IgD-negative memory B cell (primary cell): ENCODE data around the gene NR1H2. TPM values are rescaled to one million over a fixed set of nuclear protein-coding genes. Genes with fewer than 3 reads are reported as not detected.
A peak's percentile ranks its signal among the peaks of the same experiment; 100 is the strongest.
"Not testable (repeated sequence)": the region's sequence is repeated elsewhere in the genome, so short reads cannot be mapped to it uniquely, and the experiment has no call there.

Experiments
- H3K27ac Mint-ChIP-seq, 3 donors: one replicate each; pipeline ENCODE4 v1.8.0; 2020 to 2022; ENCODE audit warnings: mild to moderate bottlenecking in 3 of 3, mixed read lengths in 3 of 3, moderate library complexity in 1 of 3
- H3K27me3 Mint-ChIP-seq: one replicate; pipeline ENCODE4 v1.8.0; 2021; ENCODE audit warnings: mixed read lengths
- H3K36me3 Mint-ChIP-seq: one replicate; pipeline ENCODE4 v1.8.0; 2020; ENCODE audit warnings: mild to moderate bottlenecking, mixed read lengths
- H3K4me1 Mint-ChIP-seq, 3 donors: one replicate each; pipeline ENCODE4 v1.8.0; 2020 to 2022; ENCODE audit warnings: mixed read lengths in 3 of 3, mild to moderate bottlenecking in 1 of 3
- H3K4me3 Mint-ChIP-seq, 4 donors: one replicate each; pipeline ENCODE4 v1.8.0; 2020 to 2022; ENCODE audit warnings: mild to moderate bottlenecking in 4 of 4, mixed read lengths in 4 of 4, moderate library complexity in 3 of 4
- H3K9me3 Mint-ChIP-seq, 3 donors: one replicate each; pipeline ENCODE4 v1.8.0; 2020 to 2021; ENCODE audit warnings: mixed read lengths in 3 of 3, mild to moderate bottlenecking in 1 of 3
- polyA plus RNA-seq: library from polyadenylated mRNA; unstranded; fragments of 300-500 nt; fragmentation: Illumina TruSeq; gene quantifications from one replicate; pipeline ENCODE4 v1.2.3, GENCODE V29; 2021

The NR1H2 gene
- polyA plus RNA-seq, 1 donor from 2014 or later = 130 TPM

DNA sequence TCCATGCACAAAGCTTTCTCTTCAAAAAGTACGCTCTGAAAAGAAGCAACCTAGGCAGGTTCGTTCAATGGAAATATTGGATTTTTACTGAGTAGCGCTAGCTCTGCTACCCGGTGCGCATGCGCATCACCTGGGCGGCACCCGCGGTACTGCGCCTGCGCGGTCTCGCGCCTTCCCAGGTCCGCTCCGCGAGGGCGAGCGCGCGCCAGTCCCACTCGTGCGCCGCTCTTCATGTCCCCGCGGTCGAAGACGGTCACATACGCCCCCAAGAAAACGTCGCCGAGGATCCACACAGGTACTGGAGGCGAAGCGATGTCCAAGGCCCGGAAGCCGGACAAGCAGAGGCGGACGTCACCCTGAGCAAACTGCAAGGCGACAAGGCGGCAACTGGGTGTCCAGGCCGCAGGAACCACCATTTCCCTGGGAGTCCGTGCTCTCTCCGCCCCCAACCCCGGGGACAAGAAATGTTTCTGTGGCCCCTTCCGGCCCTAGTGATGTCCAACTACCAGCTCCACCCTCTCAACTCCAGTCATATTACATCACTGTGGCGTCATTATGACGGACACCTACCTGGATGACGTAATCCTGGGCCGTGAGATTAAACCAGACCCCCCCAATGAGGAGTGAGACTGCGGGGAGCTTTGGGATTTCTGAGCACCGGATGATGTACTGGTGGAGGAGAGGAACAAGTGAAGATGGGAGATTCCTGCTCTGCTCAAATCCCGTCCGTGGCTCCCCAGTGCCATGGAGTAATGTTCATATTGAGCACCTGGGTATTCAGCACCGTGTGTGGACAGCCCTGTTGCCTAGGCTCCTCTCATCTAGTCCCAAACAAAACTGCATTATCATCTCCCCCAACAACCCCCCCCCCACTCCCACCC lies 42.3 kb upstream of the NR1H2 start:
- H3K4me3 Mint-ChIP-seq = peak overlapping the region; percentile 75 to 92 (median 86)
- H3K27me3 Mint-ChIP-seq = no peaks in the 10 kb centered on the region
- peaks cover 9% of the 10 kb centered on the region for H3K36me3 Mint-ChIP-seq
- peak overlapping the region; percentile 94 to 97 (median 95) for H3K27ac Mint-ChIP-seq
- H3K4me1 Mint-ChIP-seq = peaks cover 29 to 59% (median 50%) of the 10 kb centered on the region in 3 donors
- no peaks in the 10 kb centered on the region for H3K9me3 Mint-ChIP-seq

DNA sequence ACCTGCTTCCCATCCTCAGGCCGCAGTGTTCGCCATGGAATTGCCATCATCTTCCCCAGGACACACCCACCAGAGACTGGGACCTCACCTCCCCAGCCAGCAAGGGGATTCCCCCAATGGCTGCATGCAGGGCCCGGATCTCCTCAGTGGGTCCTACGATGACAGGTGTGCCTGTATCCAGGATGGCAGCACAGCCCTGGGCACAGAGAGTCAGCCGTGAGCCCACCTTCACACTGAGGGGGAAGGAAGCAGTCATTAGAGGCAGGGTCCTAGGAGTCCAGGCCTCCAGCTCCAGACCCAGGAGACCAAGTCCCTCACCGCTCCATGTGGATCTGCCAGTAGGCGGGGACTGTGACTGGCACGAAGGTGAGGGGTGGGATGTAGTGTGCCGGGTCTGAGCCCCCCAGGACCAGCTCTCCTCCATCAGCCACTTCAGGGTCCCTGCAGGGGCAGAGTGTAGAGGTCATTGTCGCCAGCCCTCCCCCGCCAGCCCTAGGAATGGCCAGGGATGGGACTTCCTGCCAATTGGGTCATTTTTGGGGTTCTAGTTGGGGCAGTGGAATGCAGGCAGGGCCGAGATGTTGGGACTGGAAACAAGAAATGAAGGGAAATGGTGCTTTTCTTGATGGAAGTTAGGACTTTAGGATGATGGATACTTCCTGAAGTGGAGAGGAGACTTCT lies 41.4 kb upstream of the NR1H2 start:
- H3K4me1 Mint-ChIP-seq = peaks cover 27 to 57% (median 52%) of the 10 kb centered on the region in 3 donors
- H3K27me3 Mint-ChIP-seq = no peaks in the 10 kb centered on the region
- peak overlapping the region; percentile 83 to 94 (median 89) for H3K27ac Mint-ChIP-seq
- H3K9me3 Mint-ChIP-seq = no peaks in the 10 kb centered on the region
- H3K4me3 Mint-ChIP-seq = peak overlapping the region; percentile 42 to 75 (median 59)
- peaks cover 9% of the 10 kb centered on the region for H3K36me3 Mint-ChIP-seq

- H3K4me3 Mint-ChIP-seq = peak overlapping the region in 3 of 4 donors; percentile 59 to 92 (median 85)
- H3K4me1 Mint-ChIP-seq = peaks cover 39 to 59% (median 52%) of the 10 kb centered on the region in 3 donors
- H3K27ac Mint-ChIP-seq = peak overlapping the region in 2 of 3 donors; percentile 37 to 91
- H3K36me3 Mint-ChIP-seq, H3K27me3 Mint-ChIP-seq, H3K9me3 Mint-ChIP-seq: not testable (repeated sequence)
Measured at GRCh38 chr19:50337031-50337430, 39.2 kb upstream of the NR1H2 start.

DNA sequence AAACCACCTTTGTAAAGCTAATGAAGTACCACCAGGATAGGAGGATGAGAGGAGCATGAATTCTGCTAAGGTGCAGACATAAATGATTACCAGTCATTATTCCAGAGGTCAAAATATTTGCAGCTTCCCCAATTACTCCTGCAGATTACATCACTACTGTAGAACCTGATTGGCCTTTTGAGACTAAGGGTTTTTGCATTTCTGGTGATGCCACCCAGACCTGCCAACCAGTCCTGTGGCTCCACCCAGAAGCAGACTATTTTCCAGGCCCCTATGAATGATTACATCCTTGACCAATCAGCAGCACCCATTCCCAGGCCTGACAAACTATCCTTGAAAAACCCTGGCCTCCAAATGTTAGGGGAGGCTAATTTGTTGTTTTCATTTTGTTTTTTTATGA lies 35.9 kb upstream of the NR1H2 start:
- H3K9me3 Mint-ChIP-seq = no peaks in the 10 kb centered on the region
- H3K4me1 Mint-ChIP-seq = peaks cover 31 to 38% (median 36%) of the 10 kb centered on the region in 3 donors
- H3K27me3 Mint-ChIP-seq = no peaks in the 10 kb centered on the region
- H3K36me3 Mint-ChIP-seq = peaks cover 7% of the 10 kb centered on the region
- H3K4me3 Mint-ChIP-seq = peak overlapping the region; percentile 78 to 94 (median 92)
- peak overlapping the region in 2 of 3 donors; percentile 85 for H3K27ac Mint-ChIP-seq

GRCh38 chr19:50341091-50341564 lies 35.1 kb upstream of the NR1H2 start:
- peak overlapping the region; percentile 78 to 94 (median 92) for H3K4me3 Mint-ChIP-seq
- H3K27me3 Mint-ChIP-seq = no peaks in the 10 kb centered on the region
- H3K27ac Mint-ChIP-seq = peak overlapping the region; percentile 75 to 92 (median 85)
- H3K9me3 Mint-ChIP-seq = no peaks in the 10 kb centered on the region
- peaks cover 3% of the 10 kb centered on the region for H3K36me3 Mint-ChIP-seq
- peaks cover 24 to 36% (median 28%) of the 10 kb centered on the region in 3 donors for H3K4me1 Mint-ChIP-seq

- Mint-ChIP-seq H3K9me3 (peaks cover 0 to 1% (median 0%) of the 10 kb centered on the region in 3 donors), H3K4me3 (peak overlapping the region; percentile 90 to 97 (median 92)), H3K27ac (peak overlapping the region; percentile 36 to 98 (median 90)), H3K36me3 (no peaks in the 10 kb centered on the region), H3K4me1 (peaks cover 24 to 49% (median 35%) of the 10 kb centered on the region in 3 donors), H3K27me3 (no peaks in the 10 kb centered on the region)
Measured at GRCh38 chr19:50344661-50345318, 31.5 kb upstream of the NR1H2 start.

- H3K36me3 Mint-ChIP-seq, H3K27me3 Mint-ChIP-seq, H3K9me3 Mint-ChIP-seq: not testable (repeated sequence)
- H3K4me3 Mint-ChIP-seq = peak overlapping the region; percentile 49 to 83 (median 81)
- H3K27ac Mint-ChIP-seq = peak overlapping the region; percentile 76 to 95 (median 90)
- H3K4me1 Mint-ChIP-seq = peaks cover 11 to 46% (median 28%) of the 10 kb centered on the region in 3 donors
Measured at GRCh38 chr19:50347089-50347581, 29.1 kb upstream of the NR1H2 start.

GRCh38 chr19:50349277-50350057 lies 26.8 kb upstream of the NR1H2 start:
- Mint-ChIP-seq H3K4me3 (peak overlapping the region in 1 of 4 donors; percentile 77), H3K27me3 (no peaks in the 10 kb centered on the region), H3K4me1 (peaks cover 11 to 42% (median 25%) of the 10 kb centered on the region in 3 donors), H3K27ac (peak overlapping the region in 2 of 3 donors; percentile 52 to 76), H3K9me3 (peaks cover 0 to 1% (median 0%) of the 10 kb centered on the region in 3 donors), H3K36me3 (no peaks in the 10 kb centered on the region)

DNA sequence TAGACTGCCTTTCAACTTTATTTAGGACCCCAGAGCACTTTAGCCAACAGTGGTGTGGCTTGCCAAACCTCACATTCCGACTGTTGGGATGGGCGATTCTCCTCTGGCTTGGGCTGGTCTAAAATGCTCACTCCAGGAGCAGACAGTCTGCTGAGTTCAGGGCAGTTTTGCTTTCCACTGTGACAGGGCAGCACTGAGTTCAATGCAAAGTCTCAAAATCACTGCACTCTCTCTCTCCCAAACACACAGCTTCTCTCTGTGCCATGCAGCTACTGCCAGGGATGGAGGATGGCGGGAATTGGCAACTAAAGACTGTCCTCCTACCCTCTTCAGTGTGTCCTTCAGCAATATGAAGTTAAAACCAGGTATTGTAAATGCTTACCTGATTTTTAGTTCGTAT lies 24.0 kb upstream of the NR1H2 start:
- Mint-ChIP-seq H3K27ac (peak overlapping the region in 1 of 3 donors; percentile 49), H3K4me1 (peaks cover 13 to 35% (median 24%) of the 10 kb centered on the region in 3 donors), H3K9me3 (no peaks in the 10 kb centered on the region), H3K27me3 (no peaks in the 10 kb centered on the region), H3K36me3 (no peaks in the 10 kb centered on the region), H3K4me3 (no peak overlapping the region)

DNA sequence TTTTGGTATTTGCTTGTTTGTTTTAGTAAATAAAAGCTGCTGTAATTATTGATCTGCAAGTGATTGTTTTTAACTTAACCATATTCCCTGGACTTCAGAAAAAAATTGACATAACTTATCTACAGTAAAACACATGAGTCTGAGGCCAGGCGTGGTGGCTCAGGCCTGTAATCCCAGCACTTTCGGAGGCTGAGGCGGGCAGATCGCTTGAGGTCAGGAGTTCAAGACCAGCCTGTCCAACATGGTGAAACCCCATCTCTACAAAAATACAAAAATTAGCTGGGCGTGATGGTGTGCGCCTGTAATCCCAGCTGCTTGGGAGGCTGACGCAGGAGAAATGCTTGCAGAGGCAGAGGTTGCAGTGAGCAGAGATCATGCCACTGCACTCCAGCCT lies 22.8 kb upstream of the NR1H2 start:
- H3K4me1 Mint-ChIP-seq = peaks cover 16 to 27% (median 20%) of the 10 kb centered on the region in 3 donors
- H3K9me3 Mint-ChIP-seq = not testable (repeated sequence)

GRCh38 chr19:50356691-50357177 lies 19.5 kb upstream of the NR1H2 start:
- Mint-ChIP-seq H3K4me3 (peak overlapping the region; percentile 89 to 97 (median 94)), H3K36me3 (no peaks in the 10 kb centered on the region), H3K9me3 (no peaks in the 10 kb centered on the region), H3K27me3 (no peaks in the 10 kb centered on the region), H3K4me1 (peaks cover 18 to 27% (median 23%) of the 10 kb centered on the region in 3 donors), H3K27ac (peak overlapping the region in 2 of 3 donors; percentile 92 to 95)

More for the DNA sequence above, 22.8 kb upstream of the NR1H2 start:
- peak overlapping the region in 1 of 4 donors; percentile 5 for H3K4me3 Mint-ChIP-seq
- H3K27me3 Mint-ChIP-seq, H3K36me3 Mint-ChIP-seq, H3K27ac Mint-ChIP-seq: not testable (repeated sequence)

GRCh38 chr19:50357178-50358100 lies 18.8 kb upstream of the NR1H2 start:
- H3K27me3 Mint-ChIP-seq = no peaks in the 10 kb centered on the region
- no peaks in the 10 kb centered on the region for H3K9me3 Mint-ChIP-seq
- peak overlapping the region; percentile 89 to 97 (median 94) for H3K4me3 Mint-ChIP-seq
- H3K36me3 Mint-ChIP-seq = no peaks in the 10 kb centered on the region
- peaks cover 20 to 32% (median 30%) of the 10 kb centered on the region in 3 donors for H3K4me1 Mint-ChIP-seq
- peak overlapping the region; percentile 92 to 99 (median 95) for H3K27ac Mint-ChIP-seq
